IPS-20b (cell line): ENCODE measurements around the gene MVD.

Source experiments
- H3K27ac ChIP-seq: one replicate; pipeline ENCODE4 v1.5.1; 2013; ENCODE audit warnings: low read length
- H3K27me3 ChIP-seq: 2 replicates; pipeline ENCODE4 v1.6.1; 2013; ENCODE audit warnings: mild to moderate bottlenecking, low read length, inconsistent platforms; ENCODE audit not compliant: insufficient read depth
- H3K36me3 ChIP-seq: 2 replicates; pipeline ENCODE4 v1.6.1; 2013; ENCODE audit warnings: low read depth, mild to moderate bottlenecking, inconsistent platforms, low read length, moderate library complexity; ENCODE audit not compliant: insufficient read depth
- H3K4me1 ChIP-seq: 2 replicates; pipeline ENCODE4 v1.6.1; 2013; ENCODE audit warnings: mild to moderate bottlenecking, control low read depth, inconsistent platforms, low read length, moderate library complexity; ENCODE audit not compliant: insufficient read depth
- H3K4me3 ChIP-seq: 2 replicates; pipeline ENCODE4 v1.5.1; 2013; ENCODE audit warnings: mild to moderate bottlenecking, low read length, inconsistent platforms
- H3K9ac ChIP-seq: 2 replicates; pipeline ENCODE4 v1.6.1; 2013; ENCODE audit warnings: low read depth, mild to moderate bottlenecking, inconsistent platforms, low read length, moderate library complexity
- H3K9me3 ChIP-seq: 2 replicates; pipeline ENCODE4 v1.6.1; 2013; ENCODE audit warnings: mild to moderate bottlenecking, low read depth, low read length, inconsistent platforms; ENCODE audit not compliant: insufficient read depth

MVD gene

DNA sequence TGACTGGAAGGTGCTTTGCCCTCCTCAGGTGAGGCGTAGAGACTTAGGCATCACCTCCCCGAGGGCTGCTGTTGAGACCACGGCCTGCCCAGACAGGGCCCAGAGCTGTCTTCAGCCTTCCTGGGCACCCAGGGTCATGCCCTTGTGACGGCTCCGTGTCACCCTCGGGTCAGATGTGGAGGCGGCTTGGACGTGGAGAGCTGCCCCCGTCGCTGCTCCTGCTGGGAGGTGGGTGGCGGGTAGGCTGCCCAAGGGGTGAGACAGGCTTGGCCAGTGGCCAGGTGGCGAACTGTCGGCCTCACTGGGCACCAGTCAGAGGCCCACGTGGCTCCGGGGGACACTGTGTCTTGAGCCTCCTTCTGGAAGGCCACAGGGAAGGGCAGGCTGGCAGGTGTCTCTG is 32.3 kb upstream of the MVD start:
- H3K9me3 ChIP-seq, result no peaks in the 10 kb centered on the region
- no peaks in the 10 kb centered on the region for H3K4me1 ChIP-seq
- H3K36me3 ChIP-seq, result no peaks in the 10 kb centered on the region
- no peak overlapping the region for H3K4me3 ChIP-seq
- H3K27me3 ChIP-seq, result no peaks in the 10 kb centered on the region
- no peak overlapping the region for H3K9ac ChIP-seq
- no peak overlapping the region for H3K27ac ChIP-seq

DNA sequence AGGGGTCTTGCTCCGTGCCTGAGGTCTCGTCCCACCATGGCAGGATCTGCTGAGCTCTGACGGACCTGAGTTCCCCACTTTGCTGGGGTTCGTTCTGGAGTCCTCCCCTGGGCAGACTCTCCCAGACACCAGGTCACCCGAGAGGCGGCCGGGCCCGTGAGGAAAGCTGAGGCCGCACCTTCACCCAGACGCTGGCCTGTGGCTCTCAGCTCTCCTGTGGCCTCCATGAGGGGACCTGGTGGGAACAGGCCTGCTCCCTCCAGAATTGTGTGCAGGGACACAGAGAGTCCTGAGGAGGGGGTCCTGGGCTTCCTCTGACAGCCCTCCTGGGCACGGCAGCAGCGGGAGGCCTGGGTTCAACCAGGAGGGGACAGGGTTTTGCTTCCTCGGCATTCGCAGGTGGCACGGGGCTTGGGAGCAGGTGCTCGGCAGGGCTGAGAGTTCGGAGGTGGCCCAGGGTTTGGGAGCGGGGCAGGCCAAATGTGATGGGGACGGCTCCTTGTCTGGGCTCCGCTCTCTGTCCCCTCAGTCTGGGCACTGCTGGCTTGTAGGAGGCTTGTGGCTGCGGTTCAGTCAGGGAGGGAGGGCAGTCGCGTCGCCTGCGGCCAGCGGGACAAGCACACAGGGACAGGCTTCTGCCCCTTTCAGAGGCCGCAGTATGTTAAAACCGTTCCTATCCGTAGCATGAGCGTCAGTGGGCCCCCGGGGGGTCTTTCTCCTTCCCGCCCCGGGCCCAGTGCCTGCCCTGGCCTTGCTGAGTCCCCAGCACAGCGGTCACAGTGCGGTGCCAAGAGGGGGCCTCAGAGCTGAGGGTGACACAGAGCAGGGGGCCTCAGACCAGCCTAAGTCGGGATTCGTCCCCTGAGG is 31.6 kb upstream of the MVD start:
- Histone ChIP-seq H3K9me3 (no peaks in the 10 kb centered on the region), H3K4me1 (no peaks in the 10 kb centered on the region), H3K36me3 (no peaks in the 10 kb centered on the region), H3K4me3 (no peak overlapping the region), H3K9ac (no peak overlapping the region), H3K27me3 (peaks cover under 1% of the 10 kb centered on the region; the same call in 1 of the 2 replicates), H3K27ac (no peak overlapping the region)

DNA sequence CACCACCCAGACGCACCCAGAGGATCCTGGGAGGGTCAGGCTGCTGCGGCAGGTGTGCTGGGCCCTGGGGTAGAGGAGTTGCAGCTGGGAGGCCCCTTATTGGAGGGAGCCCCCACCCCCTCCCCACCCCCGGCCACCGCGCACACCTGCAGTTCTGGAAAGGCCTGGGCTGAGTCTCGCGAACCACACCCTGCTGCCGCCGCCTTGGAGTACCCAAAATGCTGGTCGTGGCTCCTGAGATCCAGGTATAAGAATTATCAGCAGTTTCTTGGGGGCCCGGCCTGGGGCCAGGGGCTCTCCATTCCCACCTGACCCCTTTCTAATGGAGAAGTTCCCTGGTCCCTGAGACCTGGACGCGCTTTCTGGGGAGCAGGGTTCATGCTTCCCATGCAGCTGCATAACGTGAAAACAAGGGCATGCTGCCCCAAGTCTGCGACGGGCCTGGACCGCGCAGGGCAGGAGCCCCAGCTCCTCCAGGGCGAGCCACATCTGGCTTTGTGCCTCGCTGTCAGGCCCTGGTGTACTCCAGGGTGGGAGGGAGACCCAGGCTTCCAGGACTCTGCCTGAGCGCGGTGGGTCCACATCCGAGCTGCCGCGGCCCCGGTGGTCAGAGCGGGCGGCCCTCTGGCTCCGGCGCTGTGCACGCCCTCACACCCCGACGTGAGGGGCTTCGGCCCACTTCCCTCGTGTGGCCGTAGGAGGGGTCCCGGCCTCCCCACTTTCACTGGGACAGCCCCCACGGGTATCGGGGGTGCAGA is 30.7 kb upstream of the MVD start:
- H3K4me3 ChIP-seq, result no peak overlapping the region
- no peak overlapping the region for H3K9ac ChIP-seq
- no peaks in the 10 kb centered on the region for H3K9me3 ChIP-seq
- peaks cover 8% of the 10 kb centered on the region for H3K27me3 ChIP-seq
- H3K4me1 ChIP-seq, result no peaks in the 10 kb centered on the region
- H3K36me3 ChIP-seq, result no peaks in the 10 kb centered on the region
- no peak overlapping the region for H3K27ac ChIP-seq

DNA sequence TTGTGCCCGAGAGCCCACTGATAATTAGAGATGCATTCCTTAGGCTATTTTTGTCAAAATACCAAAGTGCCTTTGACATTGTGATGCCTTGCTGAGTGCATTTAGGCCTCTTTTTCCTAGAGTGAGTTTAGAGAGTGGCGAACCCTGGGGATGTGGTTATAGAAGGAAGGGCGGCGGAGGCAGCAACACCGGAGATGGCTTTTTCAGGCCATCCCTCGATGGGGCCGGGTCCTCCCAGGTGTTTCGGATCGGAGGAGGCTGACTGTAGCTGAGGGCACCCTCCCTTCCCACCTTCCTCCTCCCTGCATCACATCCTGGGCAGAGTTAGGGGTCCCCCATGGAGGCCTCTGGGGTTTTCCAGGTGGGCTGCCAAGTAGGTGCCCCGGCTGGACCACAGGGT is 30.0 kb upstream of the MVD start:
- H3K4me3 ChIP-seq, result no peak overlapping the region
- no peaks in the 10 kb centered on the region for H3K4me1 ChIP-seq
- H3K36me3 ChIP-seq, result no peaks in the 10 kb centered on the region
- H3K9ac ChIP-seq, result no peak overlapping the region
- no peak overlapping the region for H3K27ac ChIP-seq
- no peaks in the 10 kb centered on the region for H3K9me3 ChIP-seq
- peaks cover 15% of the 10 kb centered on the region for H3K27me3 ChIP-seq

DNA sequence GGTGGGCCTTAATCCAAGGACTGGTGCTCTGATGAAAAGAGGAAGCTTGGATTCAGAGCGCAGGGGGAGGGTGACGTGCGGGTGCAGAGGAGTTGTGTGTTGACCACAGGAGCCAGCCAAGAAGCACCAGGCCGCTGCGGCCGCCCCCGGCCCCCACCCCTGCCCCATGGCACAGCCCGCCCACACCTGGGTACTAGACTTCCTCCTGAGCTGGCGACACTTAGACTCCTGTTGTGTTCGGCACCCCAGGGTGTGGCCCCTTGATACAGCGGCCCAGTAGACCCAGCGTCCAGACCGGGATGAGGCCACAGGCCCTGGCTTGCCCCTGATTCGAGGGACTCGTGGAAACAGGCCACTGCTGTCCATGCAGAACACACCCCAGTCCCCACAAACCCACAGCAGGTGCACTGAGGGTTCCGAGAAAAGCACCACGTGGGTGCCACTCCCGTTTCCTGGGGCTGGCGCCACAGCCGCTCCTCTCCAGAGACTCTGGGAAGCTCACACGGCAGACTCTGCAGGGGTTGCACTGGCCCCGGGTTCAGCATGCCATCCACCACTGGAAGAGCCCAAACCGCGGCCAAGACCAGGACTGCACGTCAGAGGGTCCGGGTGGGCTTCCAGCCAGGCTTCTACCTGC is 29.2 kb upstream of the MVD start:
- H3K9me3 ChIP-seq, result no peaks in the 10 kb centered on the region
- H3K27ac ChIP-seq, result no peak overlapping the region
- H3K27me3 ChIP-seq, result peaks cover 23% of the 10 kb centered on the region
- no peaks in the 10 kb centered on the region for H3K36me3 ChIP-seq
- H3K9ac ChIP-seq, result no peak overlapping the region
- no peak overlapping the region for H3K4me3 ChIP-seq
- H3K4me1 ChIP-seq, result no peaks in the 10 kb centered on the region

DNA sequence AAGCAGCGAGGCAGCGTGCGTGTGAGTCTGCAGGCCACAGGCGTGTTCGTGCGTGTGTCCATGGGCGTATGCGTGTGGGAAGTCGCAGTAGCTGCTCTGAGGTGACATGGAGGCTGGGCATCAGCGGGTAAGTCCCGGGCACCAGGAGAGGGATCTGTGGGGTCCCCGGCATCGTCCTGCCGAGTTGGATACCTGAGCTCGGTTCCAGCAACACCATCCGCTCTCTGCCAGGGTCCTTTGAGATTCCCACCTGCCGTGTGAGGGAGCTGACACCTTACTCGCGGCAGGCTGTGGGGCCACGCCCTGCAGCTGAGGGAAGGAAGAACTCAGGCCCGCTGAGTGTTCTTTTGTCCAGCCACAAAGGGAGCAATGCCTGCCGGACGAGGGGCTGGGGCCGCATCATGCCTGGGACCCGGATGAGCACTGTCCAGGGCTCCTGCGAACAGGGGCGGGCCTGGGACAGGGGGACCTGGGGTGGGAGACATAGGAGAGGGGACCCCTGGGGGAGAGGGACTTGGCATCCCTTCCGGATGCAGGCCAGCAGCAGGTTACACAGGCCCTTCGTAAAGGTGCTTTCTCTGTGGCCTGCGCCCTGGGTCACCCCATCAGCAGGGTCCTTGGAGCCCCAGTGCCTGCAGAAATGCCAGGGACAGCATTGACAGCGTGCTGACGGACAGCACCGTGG is 28.4 kb upstream of the MVD start:
- peaks cover 30% of the 10 kb centered on the region for H3K27me3 ChIP-seq
- no peak overlapping the region for H3K27ac ChIP-seq
- H3K36me3 ChIP-seq, result no peaks in the 10 kb centered on the region
- no peaks in the 10 kb centered on the region for H3K4me1 ChIP-seq
- H3K9ac ChIP-seq, result no peak overlapping the region
- H3K4me3 ChIP-seq, result no peak overlapping the region
- no peaks in the 10 kb centered on the region for H3K9me3 ChIP-seq

DNA sequence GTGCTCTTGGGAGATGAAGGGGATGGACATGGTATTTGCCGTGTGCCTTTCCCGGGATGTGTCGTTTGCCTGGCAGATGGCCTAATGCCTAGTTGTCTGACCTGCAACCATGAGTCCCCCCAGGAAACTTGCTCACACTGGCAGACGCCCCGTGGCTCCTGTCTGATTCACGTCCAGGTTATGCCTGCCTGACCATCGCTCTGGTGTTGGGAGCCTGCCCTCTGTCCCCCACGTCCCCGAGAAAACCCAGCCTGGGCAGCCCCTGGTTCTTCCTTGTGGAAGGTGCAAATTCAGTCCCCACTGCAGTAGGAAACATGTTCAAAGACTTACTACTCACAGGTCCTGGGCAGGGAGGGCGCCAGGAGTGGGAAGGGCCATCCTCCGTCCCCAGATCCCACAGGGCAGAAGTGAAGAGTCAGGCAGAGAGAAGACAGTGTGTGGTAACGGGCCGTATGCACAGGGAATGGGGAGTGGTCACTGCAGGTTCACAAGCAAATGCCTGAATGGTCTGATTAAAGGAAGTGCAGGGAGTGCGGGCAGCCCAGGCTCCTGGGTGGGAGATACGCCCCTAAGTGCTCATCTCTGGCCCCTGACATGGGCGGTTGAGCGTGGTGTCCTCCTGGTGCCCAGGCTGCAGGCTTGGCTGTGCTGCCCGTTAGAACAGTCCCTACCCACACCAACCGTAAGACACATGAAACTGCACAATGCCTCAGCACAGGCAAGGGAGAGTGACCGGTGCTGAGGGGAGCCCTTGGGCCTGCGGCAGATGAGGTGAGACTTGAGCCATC is 27.6 kb upstream of the MVD start:
- H3K4me3 ChIP-seq, result no peak overlapping the region
- no peaks in the 10 kb centered on the region for H3K36me3 ChIP-seq
- peaks cover 36% of the 10 kb centered on the region for H3K27me3 ChIP-seq
- no peak overlapping the region for H3K27ac ChIP-seq
- peaks cover 1% of the 10 kb centered on the region; the same call in 1 of the 2 replicates for H3K4me1 ChIP-seq
- no peak overlapping the region for H3K9ac ChIP-seq
- H3K9me3 ChIP-seq, result no peaks in the 10 kb centered on the region

DNA sequence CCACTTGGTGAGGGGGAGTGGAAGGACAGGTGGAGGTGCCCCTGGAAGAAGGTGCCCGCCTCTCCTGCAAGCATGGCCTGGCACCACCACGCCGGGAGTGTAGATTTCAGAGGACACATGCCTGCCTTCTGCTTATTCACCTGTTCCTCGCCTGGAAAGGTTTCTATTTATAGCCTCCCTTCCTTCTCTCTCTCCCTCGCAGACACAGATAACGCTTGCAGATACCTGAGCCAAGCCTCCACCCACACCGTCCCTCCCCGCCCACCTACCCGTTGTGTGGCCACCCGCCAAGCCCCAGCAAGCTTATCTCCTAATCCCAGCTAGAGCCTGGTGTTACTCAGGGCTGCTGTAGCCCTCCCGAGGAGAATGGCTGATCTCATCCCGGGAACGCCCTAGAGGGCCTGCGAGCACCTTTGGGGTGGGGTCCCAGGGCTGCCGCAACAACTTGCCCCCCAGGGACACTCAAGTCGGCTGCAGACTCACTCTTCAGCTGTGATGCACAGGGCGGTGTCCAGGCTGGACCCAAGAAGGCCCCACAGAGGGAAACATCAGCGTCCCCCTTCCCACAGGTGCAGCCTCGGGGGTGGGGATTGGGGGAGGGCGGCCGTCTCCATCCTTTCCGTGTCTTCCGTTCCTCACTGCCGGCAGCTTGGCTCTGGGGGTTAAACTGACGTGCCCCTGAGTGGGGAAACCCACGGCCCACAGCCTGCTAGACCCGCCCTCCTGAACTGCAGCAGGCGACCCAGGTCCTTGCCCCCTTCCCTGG is 25.3 kb upstream of the MVD start:
- Histone ChIP-seq H3K27me3 (peaks cover 54% of the 10 kb centered on the region), H3K9me3 (no peaks in the 10 kb centered on the region), H3K36me3 (no peaks in the 10 kb centered on the region), H3K4me1 (peaks cover 5% of the 10 kb centered on the region; the same call in 1 of the 2 replicates), H3K4me3 (no peak overlapping the region), H3K27ac (no peak overlapping the region), H3K9ac (no peak overlapping the region)

DNA sequence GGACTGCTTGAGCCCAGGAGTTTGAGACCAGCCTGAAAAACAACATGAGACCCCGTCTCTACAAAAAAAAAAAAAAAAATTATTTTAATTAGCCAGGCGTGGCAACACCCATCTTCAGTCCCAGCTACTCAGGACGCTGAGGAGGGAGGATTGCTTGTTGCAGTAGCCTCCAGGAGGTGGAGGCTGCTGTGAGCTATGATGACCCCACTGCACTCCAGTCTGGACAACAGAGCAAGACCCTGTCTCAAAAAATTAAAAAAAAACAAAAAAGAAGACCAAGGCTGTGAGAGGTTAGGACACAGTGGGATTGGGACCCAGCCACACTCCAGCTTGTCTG is 24.8 kb upstream of the MVD start:
- H3K36me3 ChIP-seq, result no peaks in the 10 kb centered on the region
- no peak overlapping the region for H3K27ac ChIP-seq
- peaks cover 54% of the 10 kb centered on the region for H3K27me3 ChIP-seq
- H3K4me1 ChIP-seq, result peaks cover 5% of the 10 kb centered on the region; the same call in 1 of the 2 replicates
- H3K9me3 ChIP-seq, result no peaks in the 10 kb centered on the region
- no peak overlapping the region for H3K4me3 ChIP-seq
- H3K9ac ChIP-seq, result no peak overlapping the region

DNA sequence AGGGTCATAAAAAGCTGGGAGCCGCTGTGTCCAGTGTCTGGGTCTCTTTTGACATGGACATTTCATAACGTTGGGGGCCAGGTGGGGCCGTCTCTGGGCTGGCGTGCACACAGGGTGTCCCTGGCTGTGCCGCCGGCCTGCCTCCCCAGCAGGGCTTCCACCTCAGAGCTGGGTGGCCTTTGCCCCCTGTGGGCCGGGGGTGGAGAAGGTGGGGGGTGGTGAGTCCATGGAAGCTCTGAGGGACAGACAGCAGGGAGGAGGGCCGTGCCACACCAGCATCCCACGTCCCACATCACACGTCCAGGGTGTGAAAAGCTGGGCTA is 24.3 kb upstream of the MVD start:
- Histone ChIP-seq H3K36me3 (no peaks in the 10 kb centered on the region), H3K27ac (no peak overlapping the region), H3K9me3 (no peaks in the 10 kb centered on the region), H3K9ac (no peak overlapping the region), H3K4me1 (peaks cover 5% of the 10 kb centered on the region; the same call in 1 of the 2 replicates), H3K27me3 (peaks cover 54% of the 10 kb centered on the region), H3K4me3 (no peak overlapping the region; the same call in 1 of the 2 replicates)
